SK-N-SH (cell line): ENCODE results near the gene LRP1. TPM values are rescaled to one million over a fixed set of nuclear protein-coding genes. Genes with fewer than 3 reads are reported as not detected.

Experiments used
- CTCF ChIA-PET: fragments of 300-600, 350-600 bp; formaldehyde crosslinking; extraction: SDS; loops from one replicate; lab custom pipeline; 2021; lab: Yijun Ruan, JAX
- POLR2A ChIA-PET: fragments of 350-600 bp; sonication (Branson Sonifier 250); formaldehyde crosslinking; extraction: SDS; loops from one replicate; lab custom pipeline; 2020; ENCODE audit warnings: antibody characterized with exemption, inconsistent platforms; lab: Yijun Ruan, JAX
- DNase-seq: peaks from one replicate; pipeline ENCODE4 v3.0.0; 2012
- H2AFZ ChIP-seq: fragments of 200-600 bp; sonication (generic); 2 replicates; pipeline ENCODE4 v1.8.1; 2016; ENCODE audit warnings: antibody characterized with exemption, mild to moderate bottlenecking, low read depth
- H3F3A ChIP-seq: fragments of 200-600 bp; sonication (generic); replicated peaks from 2 replicates; pipeline ENCODE3; 2016; ENCODE audit warnings: antibody characterized with exemption, mild to moderate bottlenecking; ENCODE audit not compliant: insufficient read depth
- H3K27ac ChIP-seq, 2 experiments: fragments of 200-500 bp in 1 of 2; fragments of 200-600 bp in 1 of 2; sonication (Bioruptor generic) in 1 of 2; sonication (generic), shearing (Covaris generic) in 1 of 2; 2 replicates each; pipeline versions ENCODE4 v1.5.1 to v1.6.1; 2014 to 2016; ENCODE audit warnings: low read depth in 2 of 2, inconsistent platforms in 1 of 2, low read length in 1 of 2, mild to moderate bottlenecking in 1 of 2, mixed read lengths in 1 of 2
- H3K27me3 ChIP-seq: fragments of 200-600 bp; sonication (generic), shearing (Covaris generic); 2 replicates; pipeline ENCODE4 v1.6.1; 2016; ENCODE audit warnings: mixed run types; ENCODE audit not compliant: insufficient read depth
- H3K36me3 ChIP-seq, 2 experiments: fragments of 200-500 bp in 1 of 2; fragments of 200-600 bp in 1 of 2; sonication (Bioruptor generic) in 1 of 2; sonication (generic) in 1 of 2; replicated peaks in 1 of 2; 2 replicates each; pipeline versions ENCODE3 to v1.5.1; 2014 to 2016; ENCODE audit warnings: low read length in 1 of 2, mild to moderate bottlenecking in 1 of 2; ENCODE audit not compliant: insufficient read depth in 2 of 2, control insufficient read depth in 1 of 2
- H3K4me1 ChIP-seq, 2 experiments: fragments of 200-500 bp in 1 of 2; fragments of 200-600 bp in 1 of 2; sonication (Bioruptor generic) in 1 of 2; sonication (generic), shearing (Covaris generic) in 1 of 2; 2 replicates each; pipeline versions ENCODE4 v1.5.1 to v1.6.1; 2014 to 2016; ENCODE audit warnings: low read depth in 1 of 2, low read length in 1 of 2, mixed run types in 1 of 2; ENCODE audit not compliant: insufficient read depth in 2 of 2, control insufficient read depth in 1 of 2
- H3K4me2 ChIP-seq: fragments of 200-600 bp; sonication (generic), shearing (Covaris generic); 2 replicates; pipeline ENCODE4 v1.6.1; 2017; ENCODE audit warnings: mixed run types
- H3K4me3 ChIP-seq, 2 experiments: fragments of 200-500 bp in 1 of 2; fragments of 200-600 bp in 1 of 2; sonication (Bioruptor generic) in 1 of 2; sonication (generic), shearing (Covaris generic) in 1 of 2; 2 replicates each; pipeline versions ENCODE4 v1.5.1 to v1.8.1; 2014 to 2016; ENCODE audit warnings: low read depth in 2 of 2, inconsistent platforms in 1 of 2, low read length in 1 of 2, mild to moderate bottlenecking in 1 of 2, mixed read lengths in 1 of 2, moderate library complexity in 1 of 2
- H3K79me2 ChIP-seq: fragments of 200-600 bp; sonication (generic); 2 replicates; pipeline ENCODE4 v1.8.1; 2017; ENCODE audit warnings: mild to moderate bottlenecking; ENCODE audit not compliant: insufficient read depth
- H3K9ac ChIP-seq: fragments of 200-600 bp; sonication (generic); 2 replicates; pipeline ENCODE4 v1.6.1; 2017; ENCODE audit warnings: mixed run types
- H3K9me2 ChIP-seq: fragments of 200-600 bp; sonication (generic); 2 replicates; pipeline ENCODE4 v1.6.1; 2017; ENCODE audit warnings: mixed run types
- H3K9me3 ChIP-seq: fragments of 200-600 bp; sonication (generic); 2 replicates; pipeline ENCODE4 v1.6.1; 2017; ENCODE audit warnings: mixed run types, mild to moderate bottlenecking, moderate library complexity
- H4K20me1 ChIP-seq: fragments of 200-600 bp; sonication (generic); 2 replicates; pipeline ENCODE4 v1.6.1; 2017; ENCODE audit warnings: mild to moderate bottlenecking, mixed run types; ENCODE audit not compliant: insufficient read depth
- FOSL2 ChIP-seq: IDR thresholded peaks from 2 replicates; pipeline ENCODE4 v1.4.0; 2012; ENCODE audit warnings: low read depth, mild to moderate bottlenecking, moderate library complexity, borderline replicate concordance
- FOXM1 ChIP-seq: IDR thresholded peaks from 2 replicates; pipeline ENCODE4 v1.4.0; 2012; ENCODE audit warnings: low read depth, mild to moderate bottlenecking
- GABPA ChIP-seq: IDR thresholded peaks from 2 replicates; pipeline ENCODE4 v1.4.0; 2012; ENCODE audit warnings: low read depth, mild to moderate bottlenecking
- JUND ChIP-seq: IDR thresholded peaks from 2 replicates; pipeline ENCODE4 v1.4.0; 2012
- MEF2A ChIP-seq: IDR thresholded peaks from 2 replicates; pipeline ENCODE4 v1.4.0; 2012; ENCODE audit warnings: low read depth, borderline replicate concordance
- POLR2AphosphoS5 ChIP-seq: IDR thresholded peaks from 2 replicates; pipeline ENCODE4 v1.6.1; 2012; ENCODE audit warnings: low read depth, low read length
- RAD21 ChIP-seq: IDR thresholded peaks from 2 replicates; pipeline ENCODE4 v1.6.1; 2012; ENCODE audit warnings: mild to moderate bottlenecking, low read length
- RXRA ChIP-seq: IDR thresholded peaks from 2 replicates; pipeline ENCODE4 v1.4.0; 2012; ENCODE audit warnings: low read depth, mild to moderate bottlenecking, borderline replicate concordance
- YY1 ChIP-seq: IDR thresholded peaks from 2 replicates; pipeline ENCODE4 v1.4.0; 2012; ENCODE audit warnings: low read depth, mild to moderate bottlenecking
- WGBS: methylation state at CpG from one replicate; pipeline ENCODE4 v1.1.6; 2017; ENCODE audit warnings: low lambda C conversion rate; 5-methylcytosine and 5-hydroxymethylcytosine counted together
- polyA plus RNA-seq, 3 experiments: library from polyadenylated mRNA; depleted of rRNA; stranded (reverse); fragments of >200 nt; gene quantifications; 2 replicates each; pipeline ENCODE4 v1.2.3, GENCODE V29; 2012
- TF ChIP-seq, protein P1 (sequence below): IDR thresholded peaks from 2 replicates; pipeline ENCODE4; 2012
- TF ChIP-seq, protein P2 (sequence below): IDR thresholded peaks from 2 replicates; pipeline ENCODE4 v1.4.0; 2012; ENCODE audit warnings: low read depth

LRP1 gene
- polyA plus RNA-seq, 1 of the 3 experiments (the other 2 are of a cell fraction): 55.0 TPM

DNA sequence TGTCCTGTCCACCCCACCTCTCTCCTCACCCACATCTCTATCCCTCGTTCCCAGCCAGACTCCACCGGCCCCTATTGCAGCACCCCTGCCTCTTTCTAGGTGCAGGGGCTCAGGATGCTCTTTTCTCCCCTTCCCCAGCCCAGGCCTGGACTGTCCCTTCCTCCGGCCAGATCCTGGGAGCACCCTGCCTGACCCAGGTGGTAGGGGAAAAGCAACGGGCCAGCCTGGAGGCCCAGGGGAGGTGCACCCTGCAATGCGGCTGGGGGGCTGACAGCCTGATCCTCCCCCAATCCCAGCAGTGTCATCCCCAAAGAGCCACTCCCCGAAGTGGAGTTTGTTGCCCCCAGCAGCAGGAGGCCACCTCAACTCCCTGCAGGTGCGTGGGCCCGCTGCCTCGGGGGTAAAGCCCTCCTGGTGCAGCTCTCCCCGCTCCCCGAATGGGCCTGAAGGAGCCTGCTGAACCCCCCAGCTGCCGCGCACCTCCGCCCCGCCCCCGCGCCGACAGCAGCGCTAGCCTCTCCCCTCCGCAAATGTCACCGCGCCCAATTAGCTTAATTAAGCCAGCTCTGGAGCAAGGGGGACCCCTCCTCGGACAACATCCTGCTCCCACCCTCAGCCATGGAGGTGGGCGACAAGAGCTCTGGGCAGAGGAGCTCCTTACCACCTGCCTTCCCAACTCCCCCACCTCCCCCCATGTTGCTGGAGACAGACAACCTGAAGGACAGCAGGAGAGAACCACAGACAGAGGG, 93.1 kb downstream of the LRP1 start:
- ChIA-PET POLR2A (no interaction called here), CTCF (interaction anchor here (13.3 kb wide), 1 partner anchor 19 kb away, joined by 271 read pairs; a partner anchor contains a TSS)
- Histone ChIP-seq H2AFZ (no peak overlapping the region), H3K27me3 (peaks cover 36% of the 10 kb centered on the region), H3K9ac (no peak overlapping the region), H3F3A (no peaks in the 10 kb centered on the region), H3K9me2 (no peaks in the 10 kb centered on the region), H3K27ac (no peak overlapping the region), H3K9me3 (no peaks in the 10 kb centered on the region)
- WGBS: 64% methylated on average over 14 of the region's 24 CpGs
- no peak for DNase-seq
- no peak for TF ChIP-seq POLR2AphosphoS5
- TF ChIP-seq GABPA: no peak
- TF ChIP-seq, all 33 proteins: peak for 0
- Histone ChIP-seq H3K36me3 (no peaks in the 10 kb centered on the region), H3K4me1 (peaks cover 0 to 14% of the 10 kb centered on the region in 2 experiments; a peak in 1 of 4 replicates), H3K4me2 (no peak overlapping the region), H3K4me3 (no peak overlapping the region), H3K79me2 (no peaks in the 10 kb centered on the region), H4K20me1 (no peaks in the 10 kb centered on the region)

DNA sequence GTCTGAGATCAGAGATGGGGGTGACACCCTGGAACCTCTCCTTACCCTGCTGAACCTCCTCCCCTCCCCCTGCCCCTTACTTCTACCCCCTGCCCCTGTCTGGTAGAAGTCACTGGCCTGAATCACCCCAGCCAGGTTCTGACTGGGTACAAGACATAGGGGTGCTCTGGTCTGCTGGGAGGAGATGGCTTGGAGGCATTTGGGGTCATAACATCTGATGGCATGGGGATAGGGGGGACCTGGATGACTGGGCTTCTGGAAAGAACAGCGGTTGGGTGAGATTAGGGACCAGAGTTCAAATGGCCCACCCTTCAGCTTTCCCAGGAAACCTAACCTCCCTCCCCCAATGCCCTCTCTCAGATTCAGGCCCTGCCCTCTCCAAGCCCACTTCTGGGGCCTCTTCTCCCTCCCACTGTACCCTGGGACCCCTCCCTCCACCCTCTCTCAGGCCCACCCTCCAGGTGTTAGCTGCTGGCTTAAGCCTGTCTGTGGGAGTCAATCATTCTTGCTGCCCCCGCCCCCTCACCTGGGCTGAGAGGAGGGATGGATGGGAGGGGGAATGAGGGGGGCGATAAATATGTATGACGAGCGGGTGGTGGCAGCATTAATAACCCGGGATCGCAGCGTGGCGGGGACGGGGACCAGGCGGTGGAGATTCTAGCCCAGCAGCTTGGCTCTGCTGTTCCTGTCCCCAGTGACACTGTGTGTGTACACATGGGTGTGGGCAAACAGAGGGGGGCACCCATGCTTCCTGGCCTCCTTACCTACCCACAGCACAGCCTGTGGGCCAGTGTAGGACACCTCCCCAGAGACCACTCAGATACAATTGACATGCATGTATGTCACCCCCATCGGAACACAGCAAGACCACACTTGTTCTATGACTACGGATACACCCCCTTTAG, 94.3 kb downstream of the LRP1 start:
- no peak for DNase-seq
- WGBS: 81% methylated on average over 13 of the region's 13 CpGs
- Histone ChIP-seq H3K79me2 (no peaks in the 10 kb centered on the region), H3K9ac (no peak overlapping the region), H3K27me3 (peaks cover 36% of the 10 kb centered on the region; the same call in 1 of the 2 replicates), H3K4me2 (no peak overlapping the region), H3K9me3 (no peaks in the 10 kb centered on the region), H3K36me3 (no peaks in the 10 kb centered on the region), H3K4me1 (peaks cover 0 to 4% of the 10 kb centered on the region in 2 experiments; a peak in 1 of 4 replicates), H3K4me3 (no peak overlapping the region), H3K9me2 (no peaks in the 10 kb centered on the region), H3F3A (no peaks in the 10 kb centered on the region), H3K27ac (no peak overlapping the region), H2AFZ (no peak overlapping the region), H4K20me1 (no peaks in the 10 kb centered on the region)
- TF ChIP-seq MEF2A (no peak), JUND (no peak), FOXM1 (no peak), RAD21 (no peak), FOSL2 (no peak), GABPA (no peak), RXRA (no peak), YY1 (no peak)
- TF ChIP-seq, protein P1, sequence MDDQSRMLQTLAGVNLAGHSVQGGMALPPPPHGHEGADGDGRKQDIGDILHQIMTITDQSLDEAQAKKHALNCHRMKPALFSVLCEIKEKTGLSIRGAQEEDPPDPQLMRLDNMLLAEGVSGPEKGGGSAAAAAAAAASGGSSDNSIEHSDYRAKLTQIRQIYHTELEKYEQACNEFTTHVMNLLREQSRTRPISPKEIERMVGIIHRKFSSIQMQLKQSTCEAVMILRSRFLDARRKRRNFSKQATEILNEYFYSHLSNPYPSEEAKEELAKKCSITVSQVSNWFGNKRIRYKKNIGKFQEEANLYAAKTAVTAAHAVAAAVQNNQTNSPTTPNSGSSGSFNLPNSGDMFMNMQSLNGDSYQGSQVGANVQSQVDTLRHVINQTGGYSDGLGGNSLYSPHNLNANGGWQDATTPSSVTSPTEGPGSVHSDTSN: no peak
- TF ChIP-seq, protein P2, sequence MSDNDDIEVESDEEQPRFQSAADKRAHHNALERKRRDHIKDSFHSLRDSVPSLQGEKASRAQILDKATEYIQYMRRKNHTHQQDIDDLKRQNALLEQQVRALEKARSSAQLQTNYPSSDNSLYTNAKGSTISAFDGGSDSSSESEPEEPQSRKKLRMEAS: no peak
- POLR2A ChIA-PET: no interaction called here
- CTCF ChIA-PET: interaction anchor here (0.7 to 31.5 kb wide), 3 partner anchors 10 to 240 kb away, joined by 3 to 937 read pairs (median 271); partner anchors contain the start of gene NXPH4
